ENCODE data around the gene FBXW4.

DNA sequence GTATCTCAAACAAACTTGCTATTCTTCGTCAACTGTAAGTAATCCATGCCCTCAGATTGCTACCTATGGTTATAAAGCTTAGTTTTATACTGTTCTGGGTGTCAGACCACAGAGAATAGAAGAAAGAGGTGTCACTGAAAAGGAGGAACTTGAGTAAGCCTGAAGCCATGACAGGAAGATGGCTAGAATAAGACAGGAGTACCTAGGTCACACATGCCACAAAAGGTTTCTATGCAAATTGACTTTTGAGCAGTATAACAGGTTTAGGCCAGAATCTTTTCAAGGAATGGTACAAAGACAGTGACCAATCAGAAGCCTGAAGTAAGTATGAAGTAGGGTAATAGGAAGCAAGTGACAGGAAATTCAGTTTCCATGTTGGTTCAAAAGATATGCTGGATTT is 23.5 kb downstream of the FBXW4 start:
- TF ChIP-seq POLR2AphosphoS2 (conservative IDR thresholded peaks at IDR 0.05; ENCODE audit: low read length) (no peak), EP300 (IDR thresholded peaks at IDR 0.05) (no peak)
- TF ChIP-seq, protein P1, sequence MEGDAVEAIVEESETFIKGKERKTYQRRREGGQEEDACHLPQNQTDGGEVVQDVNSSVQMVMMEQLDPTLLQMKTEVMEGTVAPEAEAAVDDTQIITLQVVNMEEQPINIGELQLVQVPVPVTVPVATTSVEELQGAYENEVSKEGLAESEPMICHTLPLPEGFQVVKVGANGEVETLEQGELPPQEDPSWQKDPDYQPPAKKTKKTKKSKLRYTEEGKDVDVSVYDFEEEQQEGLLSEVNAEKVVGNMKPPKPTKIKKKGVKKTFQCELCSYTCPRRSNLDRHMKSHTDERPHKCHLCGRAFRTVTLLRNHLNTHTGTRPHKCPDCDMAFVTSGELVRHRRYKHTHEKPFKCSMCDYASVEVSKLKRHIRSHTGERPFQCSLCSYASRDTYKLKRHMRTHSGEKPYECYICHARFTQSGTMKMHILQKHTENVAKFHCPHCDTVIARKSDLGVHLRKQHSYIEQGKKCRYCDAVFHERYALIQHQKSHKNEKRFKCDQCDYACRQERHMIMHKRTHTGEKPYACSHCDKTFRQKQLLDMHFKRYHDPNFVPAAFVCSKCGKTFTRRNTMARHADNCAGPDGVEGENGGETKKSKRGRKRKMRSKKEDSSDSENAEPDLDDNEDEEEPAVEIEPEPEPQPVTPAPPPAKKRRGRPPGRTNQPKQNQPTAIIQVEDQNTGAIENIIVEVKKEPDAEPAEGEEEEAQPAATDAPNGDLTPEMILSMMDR (IDR thresholded peaks at IDR 0.05), result no peak
- TF ChIP-seq, protein P2, sequence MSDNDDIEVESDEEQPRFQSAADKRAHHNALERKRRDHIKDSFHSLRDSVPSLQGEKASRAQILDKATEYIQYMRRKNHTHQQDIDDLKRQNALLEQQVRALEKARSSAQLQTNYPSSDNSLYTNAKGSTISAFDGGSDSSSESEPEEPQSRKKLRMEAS (IDR thresholded peaks at IDR 0.05), result no peak
- TF ChIP-seq, protein P3, sequence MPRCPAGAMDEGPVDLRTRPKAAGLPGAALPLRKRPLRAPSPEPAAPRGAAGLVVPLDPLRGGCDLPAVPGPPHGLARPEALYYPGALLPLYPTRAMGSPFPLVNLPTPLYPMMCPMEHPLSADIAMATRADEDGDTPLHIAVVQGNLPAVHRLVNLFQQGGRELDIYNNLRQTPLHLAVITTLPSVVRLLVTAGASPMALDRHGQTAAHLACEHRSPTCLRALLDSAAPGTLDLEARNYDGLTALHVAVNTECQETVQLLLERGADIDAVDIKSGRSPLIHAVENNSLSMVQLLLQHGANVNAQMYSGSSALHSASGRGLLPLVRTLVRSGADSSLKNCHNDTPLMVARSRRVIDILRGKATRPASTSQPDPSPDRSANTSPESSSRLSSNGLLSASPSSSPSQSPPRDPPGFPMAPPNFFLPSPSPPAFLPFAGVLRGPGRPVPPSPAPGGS (IDR thresholded peaks at IDR 0.05), result no peak
